ENCODE measurements around the gene PITX3.
"Not testable (repeated sequence)": the region's sequence is repeated elsewhere in the genome, so short reads cannot be mapped to it uniquely, and the experiment has no call there.

The PITX3 gene

DNA sequence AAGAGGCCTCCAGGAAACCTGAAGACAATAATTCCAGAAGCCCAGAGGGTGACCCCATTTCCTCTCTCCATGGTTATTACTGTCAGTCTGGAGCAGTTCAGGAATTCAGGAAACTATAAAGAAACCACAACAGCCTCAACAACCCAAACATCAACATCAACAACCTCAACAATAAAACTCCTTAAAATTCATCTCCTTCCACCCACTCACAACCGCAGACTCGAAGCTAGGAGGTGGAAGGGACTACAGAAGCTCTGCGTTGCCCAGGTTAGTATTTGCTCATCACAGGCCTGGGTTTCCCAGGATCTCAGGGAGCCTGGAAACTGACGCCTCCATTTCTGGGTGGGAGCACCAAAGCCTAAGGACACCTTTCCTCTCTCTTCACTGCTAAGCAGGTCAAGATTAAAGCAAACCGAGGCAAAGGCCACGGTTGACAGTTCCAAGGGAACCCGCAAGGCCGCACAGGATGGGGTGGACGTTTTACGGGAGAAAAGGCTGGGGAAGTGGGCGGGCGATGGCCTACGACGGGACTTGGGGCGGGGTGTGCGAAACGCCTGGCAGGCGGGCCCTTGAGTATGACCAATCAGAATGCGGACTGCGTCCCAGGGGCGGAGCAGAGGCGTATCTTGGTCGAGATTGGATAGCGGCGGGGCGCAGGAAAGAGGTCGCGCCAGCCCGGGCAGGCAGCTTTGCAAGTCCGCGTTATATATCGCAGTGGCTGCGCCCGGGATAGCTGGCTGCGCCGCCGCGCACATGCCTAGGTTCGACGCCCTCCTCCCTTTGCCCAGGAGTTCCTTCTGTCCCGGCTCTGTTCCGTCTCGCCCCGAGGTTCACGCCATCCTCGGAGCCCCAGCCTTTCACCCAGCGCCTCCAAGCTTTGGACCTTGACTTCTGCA lies 15.4 kb downstream of the PITX3 start, which contains the start of gene ELOVL3:
ELOVL3 (plus strand) TSS at position 654 of the 896 bp plus-strand sequence. CDS start 250 bp downstream, outside the sequence.
- peak; percentile 55 to 64 (median 60) for DNase-seq

DNA sequence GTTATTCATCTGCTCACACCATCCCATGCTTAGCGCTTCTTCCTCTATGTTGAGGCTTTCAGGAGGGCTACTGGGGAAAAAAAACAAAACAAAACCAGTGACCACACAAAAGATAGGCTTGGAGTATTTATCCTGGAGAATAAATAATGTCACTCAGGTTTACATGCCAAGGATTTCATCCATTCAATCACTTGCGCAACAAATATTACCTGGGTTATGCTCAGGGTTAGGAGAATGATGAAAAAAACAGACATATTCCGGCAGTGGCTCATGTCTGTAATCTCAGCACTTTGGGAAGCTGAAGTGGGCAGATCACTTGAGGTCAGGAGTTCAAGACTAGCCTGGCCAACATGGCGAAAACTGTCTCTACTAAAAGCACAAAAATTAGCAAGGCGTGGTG lies 18.5 kb downstream of the PITX3 start:
- no peak for DNase-seq

DNA sequence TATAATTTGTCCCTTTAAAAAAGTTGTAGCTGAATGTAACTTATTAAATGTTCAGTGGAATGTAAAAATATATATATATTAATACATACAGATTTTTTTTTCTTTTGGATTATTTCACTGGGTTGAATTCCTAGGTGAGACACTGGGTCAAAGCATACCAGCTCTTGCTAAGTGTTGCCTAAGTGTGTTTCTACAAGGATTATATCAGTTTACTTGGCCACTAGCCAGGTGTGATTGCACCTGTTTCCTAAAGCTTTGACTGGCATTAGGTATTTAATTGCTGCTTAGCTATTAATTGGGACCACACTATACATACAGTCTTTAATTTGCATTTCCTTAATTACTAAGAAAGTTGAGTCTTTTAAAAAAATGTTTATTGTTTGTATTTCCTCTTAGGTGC lies 20.7 kb downstream of the PITX3 start:
- no peak for DNase-seq

DNA sequence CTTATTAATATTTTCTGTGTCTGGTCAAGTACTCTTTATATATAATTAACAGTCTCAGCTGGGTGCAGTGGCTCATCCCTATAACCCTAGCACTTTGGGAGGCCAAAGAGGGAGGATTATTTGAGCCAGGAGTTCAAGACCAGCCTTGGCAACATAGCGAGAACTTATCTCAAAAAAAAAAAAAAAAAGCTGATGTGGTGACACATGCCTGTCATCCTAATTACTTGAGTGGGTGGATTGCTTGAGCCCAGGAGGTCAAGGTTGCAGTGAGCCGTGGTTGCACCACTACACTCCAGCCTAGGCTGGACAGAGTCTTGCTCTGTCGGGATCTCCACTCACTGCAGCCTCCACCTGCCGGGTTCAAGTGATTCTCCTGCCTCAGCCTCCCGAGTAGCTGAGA lies 21.9 kb downstream of the PITX3 start:
- DNase-seq, result no peak

- not testable (repeated sequence) for DNase-seq
Observed at GRCh38 chr10:102213599-102213998, 27.7 kb downstream of the PITX3 start.

- DNase-seq, result no peak
Observed at GRCh38 chr10:102211615-102212299, 29.6 kb downstream of the PITX3 start.

- no peak for DNase-seq
Observed at GRCh38 chr10:102208311-102209035, 32.8 kb downstream of the PITX3 start.

- DNase-seq, result no peak
Observed at GRCh38 chr10:102202386-102202785, 38.9 kb downstream of the PITX3 start.

DNA sequence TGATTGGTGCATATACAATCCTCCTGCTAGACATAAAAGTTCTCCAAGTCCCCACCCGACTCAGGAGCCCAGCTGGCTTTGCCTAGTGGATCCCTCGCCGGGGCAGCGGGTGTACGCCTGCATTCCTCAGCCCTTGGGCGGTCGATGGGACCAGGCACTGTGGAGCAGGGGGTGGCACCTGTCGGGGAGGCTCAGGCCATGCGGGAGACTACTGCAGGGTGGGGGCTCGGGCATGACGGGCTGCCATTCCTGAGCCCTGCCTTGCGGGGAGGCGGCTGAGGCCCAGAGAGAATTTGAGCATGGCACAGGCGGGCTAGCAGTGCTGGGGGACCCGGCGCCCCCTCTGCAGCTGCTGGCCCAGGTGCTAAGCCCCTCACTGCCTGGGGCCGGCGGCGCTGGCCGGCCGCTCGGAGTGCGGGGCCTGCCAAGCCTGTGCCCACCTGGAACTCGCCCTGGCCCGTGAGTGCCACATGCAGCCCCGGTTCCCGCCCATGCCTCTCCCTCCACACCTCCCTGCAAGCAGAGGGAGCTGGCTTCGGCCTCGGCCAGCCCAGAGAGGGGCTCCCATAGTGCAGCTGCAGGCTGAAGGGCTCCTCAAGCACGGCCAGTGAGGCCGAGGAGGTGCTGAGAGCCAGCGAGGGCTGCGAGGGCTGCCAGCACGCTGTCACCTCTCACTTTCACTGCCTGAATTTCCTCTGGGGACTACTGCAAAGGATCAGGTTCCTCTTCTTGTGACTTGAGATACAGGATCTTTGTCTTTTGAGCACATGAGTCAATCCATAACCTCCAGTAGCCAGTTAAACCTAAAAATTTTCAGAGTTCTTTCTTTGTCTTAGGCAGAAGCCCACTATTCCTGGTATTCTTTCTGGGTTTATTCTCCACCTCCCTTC lies 40.3 kb downstream of the PITX3 start:
- DNase-seq, result no peak

GRCh38 chr10:102198027-102198426 lies 43.3 kb downstream of the PITX3 start:
- no peak for DNase-seq

DNA sequence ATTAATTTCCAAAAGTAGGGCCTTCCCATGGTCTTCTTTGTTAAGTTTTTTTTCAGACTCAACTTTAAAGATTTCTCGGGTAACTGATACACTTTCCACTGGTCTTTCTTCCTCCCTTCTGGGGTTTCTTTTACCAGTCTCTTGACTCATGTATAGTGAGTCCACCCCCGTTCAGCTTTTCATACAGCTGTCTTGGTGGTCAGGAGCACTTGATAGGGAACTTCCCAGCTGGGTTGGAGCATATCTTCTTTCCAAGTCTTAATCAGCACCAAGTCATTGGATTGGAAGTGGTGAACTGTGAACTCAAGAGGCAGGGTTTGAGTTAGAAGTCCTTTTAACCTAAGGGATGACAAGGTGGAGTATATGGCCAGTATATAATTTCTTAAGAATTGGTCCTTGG lies 44.4 kb downstream of the PITX3 start:
- no peak for DNase-seq

- no peak for DNase-seq
Observed at GRCh38 chr10:102195296-102195870, 45.9 kb downstream of the PITX3 start.

GRCh38 chr10:102191956-102192355 lies 49.4 kb downstream of the PITX3 start:
- DNase-seq, result no peak

- not testable (repeated sequence) for DNase-seq
Observed at GRCh38 chr10:102188941-102189898, 52.1 kb downstream of the PITX3 start.

- DNase-seq, result no peak
Observed at GRCh38 chr10:102188298-102188940, 52.9 kb downstream of the PITX3 start.

DNA sequence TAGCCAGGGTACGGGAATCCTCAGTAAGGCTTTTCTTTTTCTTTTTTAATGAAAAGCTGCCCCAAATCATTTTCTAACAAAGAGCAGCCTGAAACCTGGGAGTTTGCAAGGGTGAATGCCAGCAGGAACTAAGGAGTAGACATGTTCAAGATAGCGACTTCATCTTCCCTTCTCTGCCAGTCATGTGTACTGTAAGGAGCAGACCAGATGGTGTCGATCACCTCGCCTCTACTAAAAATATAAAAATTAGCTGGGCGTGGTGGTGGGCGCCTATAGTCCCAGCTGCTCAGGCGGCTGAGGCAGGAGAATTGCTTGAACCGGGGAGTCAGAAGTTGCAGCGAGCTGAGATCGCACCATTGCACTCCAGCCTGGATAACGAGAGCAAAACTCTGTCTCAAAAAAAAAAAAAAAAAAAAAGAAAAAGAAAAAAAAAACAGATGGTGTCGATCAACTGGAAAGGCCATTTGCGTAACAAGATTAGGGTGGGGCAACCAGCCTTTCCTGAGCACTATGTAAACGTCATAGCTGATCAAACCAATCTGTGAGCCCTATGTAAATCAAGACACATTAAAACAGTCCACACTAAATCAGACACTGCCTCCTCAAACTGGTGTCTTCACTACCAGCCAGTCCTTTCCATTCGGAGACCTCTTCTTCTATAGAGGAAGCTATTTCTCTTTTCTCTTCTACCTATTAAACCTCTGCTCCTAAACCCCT lies 55.3 kb downstream of the PITX3 start:
- DNase-seq, result no peak

- no peak for DNase-seq
Observed at GRCh38 chr10:102185272-102185671, 56.0 kb downstream of the PITX3 start.

DNA sequence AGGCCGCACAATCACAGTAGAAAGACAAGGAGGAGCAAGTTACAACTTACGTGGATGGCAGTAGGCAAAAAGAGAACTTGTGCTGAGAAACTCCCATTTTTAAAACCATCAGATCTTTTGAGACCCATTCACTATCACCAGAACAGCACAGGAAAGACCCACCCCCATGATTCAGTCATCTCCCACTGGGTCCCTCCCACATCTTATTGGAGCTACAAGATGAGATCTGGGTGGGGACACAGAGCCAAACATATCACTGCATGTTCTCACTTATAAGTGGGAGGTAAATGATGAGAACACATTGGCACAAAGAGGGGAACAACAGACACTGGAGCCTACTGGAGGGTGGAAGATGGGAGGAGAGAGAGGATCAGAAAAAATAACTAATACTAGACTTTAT lies 56.7 kb downstream of the PITX3 start:
- DNase-seq, result no peak
